Gastroesophageal sphincter (tissue), 4 donors: ENCODE measurements around the gene KCNH8. TPM values are rescaled to one million over a fixed set of nuclear protein-coding genes. Genes with fewer than 3 reads are reported as not detected.
"Not testable (repeated sequence)": the region's sequence is repeated elsewhere in the genome, so short reads cannot be mapped to it uniquely, and the experiment has no call there.

ENCODE experiments used
- ATAC-seq: fragments of 150-250 bp; one replicate; pipeline ENCODE4 v1.9.1; 2016; ENCODE audit warnings: mild to moderate bottlenecking, moderate library complexity
- H3K27ac ChIP-seq, 4 donors: fragments of 200-600 bp; sonication (generic) in 3 of 4; 1 replicate in 3 of 4; 2 replicates in 1 of 4; pipeline ENCODE4 v1.5.1; 2016 to 2019
- H3K27me3 ChIP-seq: fragments of 200-600 bp; sonication (generic); one replicate; pipeline ENCODE4 v1.5.1; 2019
- H3K36me3 ChIP-seq, 2 donors: fragments of 200-600 bp; sonication (generic); one replicate each; pipeline ENCODE4 v1.5.1; 2019; ENCODE audit warnings: control low read depth in 1 of 2
- H3K4me1 ChIP-seq, 3 donors: fragments of 200-600 bp; sonication (generic); 1 replicate in 2 of 3; 2 replicates in 1 of 3; pipeline ENCODE4 v1.5.1; 2016 to 2019; ENCODE audit warnings: control low read depth in 2 of 3
- H3K4me3 ChIP-seq, 2 donors: fragments of 200-600 bp; sonication (generic); one replicate each; pipeline ENCODE4 v1.5.1; 2019; ENCODE audit warnings: mild to moderate bottlenecking in 1 of 2, moderate library complexity in 1 of 2
- H3K9me3 ChIP-seq, 3 donors: fragments of 200-600 bp; sonication (generic); one replicate each; pipeline ENCODE4 v1.5.1; 2017 to 2019; ENCODE audit warnings: control low read depth in 2 of 3
- EP300 ChIP-seq: sonication (generic); formaldehyde crosslinking; IDR thresholded peaks from one replicate; pipeline ENCODE4 v1.6.1; 2017; ENCODE audit warnings: antibody characterized with exemption, mild to moderate bottlenecking
- POLR2A ChIP-seq, 2 donors: fragments of 450-650 bp; IDR thresholded peaks; one replicate each; pipeline ENCODE4 v1.6.1; 2017; ENCODE audit warnings: antibody characterized with exemption in 2 of 2, mild to moderate bottlenecking in 2 of 2, moderate library complexity in 1 of 2
- POLR2AphosphoS5 ChIP-seq: sonication (generic); formaldehyde crosslinking; IDR thresholded peaks from one replicate; pipeline ENCODE4 v1.6.1; 2017; ENCODE audit warnings: antibody characterized with exemption
- WGBS, 2 donors: methylation state at CpG; one replicate each; pipeline ENCODE4 v1.1.5; 2018; ENCODE audit warnings: low coverage in 1 of 2; 5-methylcytosine and 5-hydroxymethylcytosine counted together
- total RNA-seq, 4 donors: library from RNA; depleted of rRNA; stranded (reverse); fragments of >200 nt; gene quantifications; one replicate each; pipeline ENCODE4 v1.1.0, GENCODE V29; 2016
- TF ChIP-seq, protein P1 (sequence below), 4 experiments: fragments of 200-600 bp in 2 of 4; fragments of 450-650 bp in 2 of 4; sonication (generic) in 1 of 4; IDR thresholded peaks; one replicate each; pipeline ENCODE4 v1.5.1; 2017 to 2019; ENCODE audit warnings: antibody characterized with exemption in 4 of 4, mild to moderate bottlenecking in 2 of 4, moderate library complexity in 2 of 4

KCNH8 gene
- total RNA-seq, 4 donors from 2014 or later, result 0.19 to 0.62 (median 0.40) TPM; not detected in 1

DNA sequence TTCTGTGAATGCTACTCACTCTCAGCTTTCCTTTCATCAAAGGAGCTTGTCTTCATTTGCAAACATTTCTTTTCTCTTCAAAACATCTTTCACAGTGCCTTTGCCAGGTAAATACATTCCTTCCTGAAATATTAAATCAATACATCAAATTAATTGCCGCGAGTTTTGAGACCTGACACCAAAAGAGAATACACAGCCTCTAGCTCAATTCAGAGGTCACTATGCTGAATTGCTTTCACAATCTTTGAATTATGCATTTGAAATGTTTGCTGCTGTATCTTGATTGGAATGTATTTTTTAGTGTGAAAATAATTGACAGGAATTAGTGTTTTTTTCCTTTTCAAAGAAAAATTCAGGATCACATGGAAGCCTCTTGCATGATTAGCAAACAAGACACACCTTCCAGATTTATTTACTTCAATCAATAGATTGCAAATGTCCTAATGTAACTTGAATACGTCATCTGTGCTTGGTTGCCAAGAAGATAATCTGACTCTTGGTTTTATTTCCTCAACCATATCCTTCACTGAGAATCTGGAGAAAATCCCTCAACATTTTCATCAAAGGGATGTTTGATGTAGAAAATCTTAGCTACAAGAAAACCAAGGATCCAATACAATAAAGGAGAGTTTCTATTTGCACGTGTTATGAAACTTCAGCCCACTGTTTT, 83.6 kb downstream of the KCNH8 start:
- Histone ChIP-seq H3K36me3 (no peaks in the 10 kb centered on the region), H3K27ac (no peak overlapping the region), H3K4me1 (no peaks in the 10 kb centered on the region), H3K4me3 (no peak overlapping the region), H3K27me3 (no peaks in the 10 kb centered on the region), H3K9me3 (no peaks in the 10 kb centered on the region)
- ATAC-seq, result no peak
- WGBS, 2 donors, result 72 to 76% methylated on average over 4 of the region's 4 CpGs
- no peak for TF ChIP-seq EP300
- TF ChIP-seq POLR2AphosphoS5, result no peak
- no peak for TF ChIP-seq POLR2A (IDR thresholded peaks at IDR 0.05)
- TF ChIP-seq, protein P1, sequence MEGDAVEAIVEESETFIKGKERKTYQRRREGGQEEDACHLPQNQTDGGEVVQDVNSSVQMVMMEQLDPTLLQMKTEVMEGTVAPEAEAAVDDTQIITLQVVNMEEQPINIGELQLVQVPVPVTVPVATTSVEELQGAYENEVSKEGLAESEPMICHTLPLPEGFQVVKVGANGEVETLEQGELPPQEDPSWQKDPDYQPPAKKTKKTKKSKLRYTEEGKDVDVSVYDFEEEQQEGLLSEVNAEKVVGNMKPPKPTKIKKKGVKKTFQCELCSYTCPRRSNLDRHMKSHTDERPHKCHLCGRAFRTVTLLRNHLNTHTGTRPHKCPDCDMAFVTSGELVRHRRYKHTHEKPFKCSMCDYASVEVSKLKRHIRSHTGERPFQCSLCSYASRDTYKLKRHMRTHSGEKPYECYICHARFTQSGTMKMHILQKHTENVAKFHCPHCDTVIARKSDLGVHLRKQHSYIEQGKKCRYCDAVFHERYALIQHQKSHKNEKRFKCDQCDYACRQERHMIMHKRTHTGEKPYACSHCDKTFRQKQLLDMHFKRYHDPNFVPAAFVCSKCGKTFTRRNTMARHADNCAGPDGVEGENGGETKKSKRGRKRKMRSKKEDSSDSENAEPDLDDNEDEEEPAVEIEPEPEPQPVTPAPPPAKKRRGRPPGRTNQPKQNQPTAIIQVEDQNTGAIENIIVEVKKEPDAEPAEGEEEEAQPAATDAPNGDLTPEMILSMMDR (IDR thresholded peaks at IDR 0.05), result no peak

DNA sequence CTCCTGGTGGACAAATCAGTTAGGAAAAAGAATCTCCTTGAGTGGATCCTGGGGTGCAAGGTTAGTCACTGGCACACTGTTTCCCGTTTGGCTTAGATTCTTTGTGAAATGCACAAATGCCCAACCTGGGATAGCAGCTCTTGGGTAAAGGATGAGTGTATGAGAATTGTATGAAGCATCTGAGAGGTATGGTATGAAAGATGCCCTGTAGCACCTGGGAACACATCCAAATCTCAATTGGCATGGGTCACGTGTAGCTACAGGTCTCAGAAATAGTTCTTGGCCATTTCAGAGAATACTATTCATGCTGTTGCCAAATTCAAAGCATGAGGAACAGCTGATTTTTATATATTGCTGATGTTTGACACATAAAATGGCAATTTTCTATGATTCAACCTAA, 84.3 kb downstream of the KCNH8 start:
- Histone ChIP-seq H3K4me1 (no peaks in the 10 kb centered on the region), H3K36me3 (no peaks in the 10 kb centered on the region), H3K9me3 (no peaks in the 10 kb centered on the region), H3K27ac (no peak overlapping the region), H3K4me3 (no peak overlapping the region), H3K27me3 (no peaks in the 10 kb centered on the region)
- 45 to 50% methylated on average over 1 to 2 of the region's 2 CpGs for WGBS, 2 donors
- ATAC-seq, result no peak
- TF ChIP-seq POLR2A (IDR thresholded peaks at IDR 0.05) (no peak), EP300 (no peak), POLR2AphosphoS5 (no peak)
- TF ChIP-seq, protein P1 (IDR thresholded peaks at IDR 0.05), result no peak

GRCh38 chr3:19233882-19234784, 85.8 kb downstream of the KCNH8 start:
- H3K9me3 ChIP-seq, H3K27me3 ChIP-seq, H3K4me1 ChIP-seq, ATAC-seq, H3K27ac ChIP-seq, H3K36me3 ChIP-seq, H3K4me3 ChIP-seq: not testable (repeated sequence)
- WGBS, 2 donors, result 76% methylated on average over 9 of the region's 53 CpGs; no CpG with 5 or more reads in 1 of the 2 donors

DNA sequence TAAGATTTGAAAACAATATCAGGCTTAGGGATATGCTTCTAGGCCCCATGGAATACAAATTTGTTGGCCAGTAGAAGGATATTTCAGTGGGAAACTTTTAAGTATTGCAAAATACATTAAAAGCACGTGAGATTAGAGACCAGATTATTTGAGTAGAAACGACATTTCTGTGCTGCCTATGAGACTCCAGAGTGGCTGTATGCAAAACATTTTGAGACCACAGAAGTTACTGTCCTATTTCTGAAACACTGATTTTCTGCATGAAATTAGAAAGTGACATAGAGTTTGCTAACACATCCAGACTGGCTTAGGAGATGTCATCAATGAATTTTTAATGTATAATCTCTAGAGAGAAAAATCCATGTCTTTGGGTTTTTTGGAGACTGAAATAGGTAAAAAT, 99.8 kb downstream of the KCNH8 start:
- no peaks in the 10 kb centered on the region for H3K27me3 ChIP-seq
- ATAC-seq, result no peak
- TF ChIP-seq EP300 (no peak), POLR2AphosphoS5 (no peak), POLR2A (IDR thresholded peaks at IDR 0.05) (no peak)
- TF ChIP-seq, protein P1 (IDR thresholded peaks at IDR 0.05), result no peak
- no peak overlapping the region for H3K4me3 ChIP-seq
- no peak overlapping the region for H3K27ac ChIP-seq
- peaks cover 0 to 10% (median 0%) of the 10 kb centered on the region in 3 donors for H3K9me3 ChIP-seq
- H3K36me3 ChIP-seq, result no peaks in the 10 kb centered on the region
- 56 to 71% methylated on average over 2 of the region's 2 CpGs for WGBS, 2 donors
- no peaks in the 10 kb centered on the region for H3K4me1 ChIP-seq

DNA sequence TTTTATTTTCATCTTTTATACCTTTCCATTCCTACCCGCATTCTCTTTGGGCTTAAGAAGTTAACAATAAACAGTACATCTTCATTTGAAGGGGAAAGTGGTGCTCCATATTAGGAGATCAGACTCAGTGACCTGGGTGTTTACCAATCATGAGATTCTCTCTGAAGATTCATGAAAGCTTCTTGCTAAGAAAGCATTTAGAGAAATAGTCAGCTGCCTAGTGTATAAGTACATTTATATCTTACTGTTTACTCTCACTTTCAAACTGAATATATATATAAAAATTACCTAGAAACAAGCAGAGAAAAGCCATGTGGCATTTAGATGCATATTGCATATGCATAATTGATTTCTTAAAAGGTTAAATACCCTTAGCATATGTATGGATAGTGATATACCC, 100.5 kb downstream of the KCNH8 start:
- Histone ChIP-seq H3K4me1 (no peaks in the 10 kb centered on the region), H3K36me3 (no peaks in the 10 kb centered on the region), H3K9me3 (peaks cover 0 to 10% (median 0%) of the 10 kb centered on the region in 3 donors), H3K27ac (no peak overlapping the region), H3K27me3 (no peaks in the 10 kb centered on the region), H3K4me3 (no peak overlapping the region)
- TF ChIP-seq EP300, result no peak
- TF ChIP-seq, protein P1 (IDR thresholded peaks at IDR 0.05), result no peak
- no peak for TF ChIP-seq POLR2A (IDR thresholded peaks at IDR 0.05)
- no peak for TF ChIP-seq POLR2AphosphoS5
- ATAC-seq, result no peak
- WGBS, 2 donors, result 56 to 64% methylated on average over 1 of the region's 1 CpG
